HEK293 (cell line): ENCODE data around the gene FGF3.

ENCODE experiments used
- CTCF ChIA-PET: fragments of 350-600 bp; formaldehyde crosslinking; extraction: SDS; loops from one replicate; lab custom pipeline; 2021; ENCODE audit warnings: antibody characterized with exemption; lab: Yijun Ruan, JAX
- POLR2A ChIA-PET: fragments of 300-600 bp; formaldehyde crosslinking; extraction: SDS; loops from one replicate; lab custom pipeline; 2020; ENCODE audit warnings: antibody characterized with exemption, inconsistent platforms; lab: Yijun Ruan, JAX
- H3K27ac ChIP-seq: fragments of 200-500 bp; sonication (Bioruptor generic); 2 replicates; pipeline ENCODE4 v1.5.1; 2014; ENCODE audit warnings: low read depth, low read length, control low read depth, inconsistent platforms; ENCODE audit errors: extremely low read depth
- H3K36me3 ChIP-seq, 2 experiments: fragments of 200-500 bp in 1 of 2; sonication (Bioruptor generic) in 1 of 2; 1 replicate in 1 of 2; 2 replicates in 1 of 2; pipeline ENCODE4 v1.5.1; 2014 to 2017; ENCODE audit warnings: inconsistent platforms in 2 of 2, low read length in 2 of 2; ENCODE audit not compliant: control insufficient read depth in 2 of 2, insufficient read depth in 1 of 2
- H3K4me1 ChIP-seq: fragments of 200-500 bp; sonication (Bioruptor generic); 2 replicates; pipeline ENCODE4 v1.5.1; 2014; ENCODE audit warnings: mild to moderate bottlenecking, low read length, inconsistent platforms; ENCODE audit not compliant: control insufficient read depth, insufficient read depth
- H3K4me3 ChIP-seq: 2 replicates; pipeline ENCODE4 v1.5.1; 2011; ENCODE audit warnings: low read depth, mild to moderate bottlenecking, control low read depth, low read length, moderate library complexity
- H3K9me3 ChIP-seq: fragments of 200-500 bp; sonication (Bioruptor generic); 2 replicates; pipeline ENCODE4 v1.5.1; 2014; ENCODE audit warnings: low read depth, low read length, inconsistent platforms; ENCODE audit not compliant: control insufficient read depth, insufficient read depth
- GFI1B ChIP-seq: fragments of 450-650 bp; formaldehyde crosslinking; IDR thresholded peaks from 2 replicates; pipeline ENCODE4 v1.5.1; 2016; ENCODE audit warnings: missing biosample characterization, missing genetic modification characterization
- KLF1 ChIP-seq: fragments of 450-650 bp; formaldehyde crosslinking; IDR thresholded peaks from 2 replicates; pipeline ENCODE4 v1.5.1; 2016; ENCODE audit warnings: missing biosample characterization, missing genetic modification characterization
- KLF7 ChIP-seq: fragments of 450-650 bp; formaldehyde crosslinking; IDR thresholded peaks from 2 replicates; pipeline ENCODE4 v1.5.1; 2016; ENCODE audit warnings: missing biosample characterization, missing genetic modification characterization, borderline replicate concordance
- MEIS1 ChIP-seq: sonication (generic); formaldehyde crosslinking; IDR thresholded peaks from 2 replicates; pipeline ENCODE4 v1.8.1; 2022; ENCODE audit warnings: missing genetic modification reagents, mild to moderate bottlenecking, borderline replicate concordance
- MYNN ChIP-seq: fragments of 450-650 bp; formaldehyde crosslinking; IDR thresholded peaks from 2 replicates; pipeline ENCODE4 v1.5.1; 2016; ENCODE audit warnings: missing biosample characterization, missing genetic modification characterization, borderline replicate concordance
- RBAK ChIP-seq: fragments of 450-650 bp; formaldehyde crosslinking; IDR thresholded peaks from 2 replicates; pipeline ENCODE4 v1.5.1; 2016; ENCODE audit warnings: missing biosample characterization, missing genetic modification characterization
- SALL2 ChIP-seq: fragments of 450-650 bp; formaldehyde crosslinking; IDR thresholded peaks from 2 replicates; pipeline ENCODE4 v1.5.0; 2017; ENCODE audit warnings: missing biosample characterization, mild to moderate bottlenecking, missing genetic modification characterization, borderline replicate concordance
- YY1 ChIP-seq: fragments of 450-650 bp; formaldehyde crosslinking; IDR thresholded peaks from 2 replicates; pipeline ENCODE4 v1.5.1; 2018; ENCODE audit warnings: missing biosample characterization, missing genetic modification characterization
- ZBTB20 ChIP-seq: fragments of 450-650 bp; formaldehyde crosslinking; IDR thresholded peaks from 2 replicates; pipeline ENCODE4 v1.5.1; 2016; ENCODE audit warnings: missing biosample characterization, missing genetic modification characterization
- ZFP69B ChIP-seq: fragments of 450-650 bp; formaldehyde crosslinking; IDR thresholded peaks from 2 replicates; pipeline ENCODE4 v1.5.1; 2016; ENCODE audit warnings: missing biosample characterization, missing genetic modification characterization
- ZNF10 ChIP-seq: fragments of 450-650 bp; formaldehyde crosslinking; IDR thresholded peaks from 2 replicates; pipeline ENCODE4 v1.5.1; 2017; ENCODE audit warnings: missing biosample characterization, missing genetic modification characterization
- ZNF112 ChIP-seq: fragments of 450-650 bp; formaldehyde crosslinking; IDR thresholded peaks from 2 replicates; pipeline ENCODE4 v1.5.0; 2017; ENCODE audit warnings: missing biosample characterization, missing genetic modification characterization
- ZNF292 ChIP-seq: fragments of 450-650 bp; formaldehyde crosslinking; IDR thresholded peaks from 2 replicates; pipeline ENCODE4 v1.5.1; 2016; ENCODE audit warnings: low read depth, missing biosample characterization, missing genetic modification characterization, borderline replicate concordance
- ZNF324 ChIP-seq: fragments of 450-650 bp; formaldehyde crosslinking; IDR thresholded peaks from 2 replicates; pipeline ENCODE4 v1.5.1; 2016; ENCODE audit warnings: missing biosample characterization, missing genetic modification characterization
- ZNF366 ChIP-seq: fragments of 450-650 bp; formaldehyde crosslinking; conservative IDR thresholded peaks from 2 replicates; pipeline ENCODE4 v1.5.1; 2016; ENCODE audit warnings: missing biosample characterization, missing genetic modification characterization
- ZNF391 ChIP-seq: fragments of 450-650 bp; formaldehyde crosslinking; IDR thresholded peaks from 2 replicates; pipeline ENCODE4 v1.5.1; 2016; ENCODE audit warnings: low read depth, missing biosample characterization, missing genetic modification characterization, borderline replicate concordance
- ZNF423 ChIP-seq: fragments of 450-650 bp; formaldehyde crosslinking; IDR thresholded peaks from 2 replicates; pipeline ENCODE4 v1.5.1; 2016; ENCODE audit warnings: missing biosample characterization, missing genetic modification characterization
- ZNF530 ChIP-seq: fragments of 450-650 bp; formaldehyde crosslinking; IDR thresholded peaks from 2 replicates; pipeline ENCODE4 v1.5.1; 2016; ENCODE audit warnings: low read depth, missing biosample characterization, missing genetic modification characterization
- ZNF596 ChIP-seq: fragments of 450-650 bp; IDR thresholded peaks from 2 replicates; pipeline ENCODE4 v1.5.0; 2018; ENCODE audit warnings: missing biosample characterization, mild to moderate bottlenecking, missing genetic modification characterization, moderate library complexity
- ZNF626 ChIP-seq: fragments of 450-650 bp; sonication (Bioruptor Pico); formaldehyde crosslinking; IDR thresholded peaks from 2 replicates; pipeline ENCODE4 v1.5.1; 2018; ENCODE audit warnings: missing biosample characterization, missing genetic modification characterization, inconsistent platforms
- ZNF629 ChIP-seq: fragments of 450-650 bp; formaldehyde crosslinking; IDR thresholded peaks from 2 replicates; pipeline ENCODE4 v1.5.1; 2017; ENCODE audit warnings: missing biosample characterization, missing genetic modification characterization
- ZNF654 ChIP-seq: fragments of 450-650 bp; formaldehyde crosslinking; IDR thresholded peaks from 2 replicates; pipeline ENCODE4 v1.5.1; 2016; ENCODE audit warnings: low read depth, missing biosample characterization, missing genetic modification characterization
- ZNF664 ChIP-seq: fragments of 450-650 bp; formaldehyde crosslinking; IDR thresholded peaks from 2 replicates; pipeline ENCODE4 v1.5.1; 2016; ENCODE audit warnings: missing biosample characterization, missing genetic modification characterization
- ZNF791 ChIP-seq: fragments of 450-650 bp; formaldehyde crosslinking; IDR thresholded peaks from 2 replicates; pipeline ENCODE4 v1.5.1; 2016; ENCODE audit warnings: missing biosample characterization, missing genetic modification characterization
- ZNF792 ChIP-seq: fragments of 450-650 bp; formaldehyde crosslinking; IDR thresholded peaks from 2 replicates; pipeline ENCODE4 v1.5.1; 2016; ENCODE audit warnings: missing biosample characterization, missing genetic modification characterization
- TF ChIP-seq, protein P1 (sequence below): sonication (generic); formaldehyde crosslinking; IDR thresholded peaks from 2 replicates; pipeline ENCODE4 v1.8.1; 2022; ENCODE audit warnings: mild to moderate bottlenecking, moderate library complexity, missing genetic modification reagents
- TF ChIP-seq, protein P2 (sequence below): fragments of 450-650 bp; formaldehyde crosslinking; IDR thresholded peaks from 2 replicates; pipeline ENCODE4 v1.5.1; 2016; ENCODE audit warnings: missing biosample characterization, missing genetic modification characterization

Gene FGF3

DNA sequence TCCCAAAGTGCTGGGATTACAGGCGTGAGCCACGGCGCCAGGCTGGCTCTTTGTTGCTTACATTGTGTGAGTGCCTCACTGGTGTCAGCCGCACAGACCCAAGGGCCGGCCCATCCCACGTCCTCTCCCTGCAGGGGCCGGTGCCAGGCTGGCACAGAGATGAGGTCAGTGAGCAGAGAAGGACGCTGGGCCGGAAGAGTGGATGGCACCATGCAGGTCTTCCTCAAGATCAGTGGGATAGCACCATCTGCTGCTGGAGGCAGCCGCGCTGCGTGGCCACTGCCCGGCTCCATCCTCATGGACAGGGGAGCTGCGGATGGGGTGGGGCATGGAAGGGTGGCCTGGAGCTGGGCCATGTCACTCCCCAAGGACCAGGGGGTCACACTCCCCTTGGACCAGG lies 22.1 kb downstream of the FGF3 start:
- Histone ChIP-seq H3K4me1 (no peaks in the 10 kb centered on the region), H3K27ac (no peak overlapping the region), H3K4me3 (no peak overlapping the region), H3K36me3 (no peaks in the 10 kb centered on the region), H3K9me3 (no peaks in the 10 kb centered on the region)
- CTCF ChIA-PET, result interaction anchor here (1.0 to 1.7 kb wide), 2 partner anchors 79 to 111 kb away, joined by 3 to 7 read pairs; no protein-coding TSS in a partner anchor
- TF ChIP-seq ZFP69B (tag by site-specific recombination) (no peak), ZNF112 (no peak), ZNF792 (tag by site-specific recombination) (no peak), ZNF626 (tag by site-specific recombination) (no peak), MEIS1 (CRISPR knock-in tag) (no peak), GFI1B (no peak), ZNF629 (tag by site-specific recombination) (no peak)
- TF ChIP-seq, protein P1, sequence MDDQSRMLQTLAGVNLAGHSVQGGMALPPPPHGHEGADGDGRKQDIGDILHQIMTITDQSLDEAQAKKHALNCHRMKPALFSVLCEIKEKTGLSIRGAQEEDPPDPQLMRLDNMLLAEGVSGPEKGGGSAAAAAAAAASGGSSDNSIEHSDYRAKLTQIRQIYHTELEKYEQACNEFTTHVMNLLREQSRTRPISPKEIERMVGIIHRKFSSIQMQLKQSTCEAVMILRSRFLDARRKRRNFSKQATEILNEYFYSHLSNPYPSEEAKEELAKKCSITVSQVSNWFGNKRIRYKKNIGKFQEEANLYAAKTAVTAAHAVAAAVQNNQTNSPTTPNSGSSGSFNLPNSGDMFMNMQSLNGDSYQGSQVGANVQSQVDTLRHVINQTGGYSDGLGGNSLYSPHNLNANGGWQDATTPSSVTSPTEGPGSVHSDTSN (CRISPR knock-in tag), result no peak
- POLR2A ChIA-PET, result no interaction called here

DNA sequence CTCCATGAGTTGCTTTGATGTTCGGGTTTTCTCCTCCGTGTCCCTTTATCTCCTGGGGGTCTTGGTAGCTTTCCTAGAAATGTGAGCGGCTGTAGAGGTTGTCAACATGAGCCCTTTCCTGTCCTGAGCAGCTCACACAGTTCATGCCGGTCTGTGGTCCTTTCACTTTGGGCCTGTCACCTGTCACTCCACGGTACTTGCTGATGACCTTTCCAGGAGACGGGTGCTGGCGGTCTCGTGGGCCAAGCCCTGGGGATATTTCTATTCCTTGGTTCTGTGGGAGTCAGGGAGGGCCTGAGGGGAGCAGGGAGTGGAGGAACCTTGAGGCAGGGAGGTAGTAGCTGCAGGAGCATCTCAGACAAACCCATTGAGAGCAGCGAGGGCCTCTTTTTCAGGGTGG lies 23.2 kb downstream of the FGF3 start:
- TF ChIP-seq MYNN (tag by site-specific recombination), result no peak
- TF ChIP-seq ZBTB20 (tag by site-specific recombination), result no peak
- TF ChIP-seq KLF1 (tag by site-specific recombination), result no peak
- TF ChIP-seq ZNF596 (tag by site-specific recombination), result no peak
- no peak for TF ChIP-seq ZNF791 (tag by site-specific recombination)
- TF ChIP-seq SALL2 (tag by site-specific recombination), result no peak
- no peak for TF ChIP-seq ZNF654
- TF ChIP-seq ZNF324 (tag by site-specific recombination), result no peak
- TF ChIP-seq KLF7, result no peak
- TF ChIP-seq, protein P2, sequence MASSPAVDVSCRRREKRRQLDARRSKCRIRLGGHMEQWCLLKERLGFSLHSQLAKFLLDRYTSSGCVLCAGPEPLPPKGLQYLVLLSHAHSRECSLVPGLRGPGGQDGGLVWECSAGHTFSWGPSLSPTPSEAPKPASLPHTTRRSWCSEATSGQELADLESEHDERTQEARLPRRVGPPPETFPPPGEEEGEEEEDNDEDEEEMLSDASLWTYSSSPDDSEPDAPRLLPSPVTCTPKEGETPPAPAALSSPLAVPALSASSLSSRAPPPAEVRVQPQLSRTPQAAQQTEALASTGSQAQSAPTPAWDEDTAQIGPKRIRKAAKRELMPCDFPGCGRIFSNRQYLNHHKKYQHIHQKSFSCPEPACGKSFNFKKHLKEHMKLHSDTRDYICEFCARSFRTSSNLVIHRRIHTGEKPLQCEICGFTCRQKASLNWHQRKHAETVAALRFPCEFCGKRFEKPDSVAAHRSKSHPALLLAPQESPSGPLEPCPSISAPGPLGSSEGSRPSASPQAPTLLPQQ (tag by site-specific recombination), result no peak
- no peak for TF ChIP-seq ZNF366 (tag by site-specific recombination)
- TF ChIP-seq ZNF664 (tag by site-specific recombination), result no peak
- TF ChIP-seq ZNF292 (tag by site-specific recombination), result no peak
- TF ChIP-seq RBAK, result no peak
- no peak for TF ChIP-seq YY1 (tag by site-specific recombination)
- no peak for TF ChIP-seq ZNF423
- TF ChIP-seq ZNF530 (tag by site-specific recombination), result no peak
- TF ChIP-seq ZNF391, result no peak
- no peak for TF ChIP-seq ZNF10 (tag by site-specific recombination)
- ChIA-PET CTCF (interaction anchor here (0.5 kb wide), 1 partner anchor 98 kb away, joined by 3 read pairs; no protein-coding TSS in a partner anchor), POLR2A (no interaction called here)
- Histone ChIP-seq H3K4me1 (no peaks in the 10 kb centered on the region), H3K36me3 (no peaks in the 10 kb centered on the region), H3K27ac (no peak overlapping the region), H3K9me3 (no peaks in the 10 kb centered on the region), H3K4me3 (no peak overlapping the region)
